Skin epidermis (tissue), 12 donors: ENCODE measurements around the gene HMCN1.
"Not testable (repeated sequence)": the region's sequence is repeated elsewhere in the genome, so short reads cannot be mapped to it uniquely, and the experiment has no call there.

Source experiments
- H3K27ac ChIP-seq, 21 experiments: fragments of 200-600 bp; sonication (generic) in 11 of 21; one replicate each; pipeline ENCODE4 v1.5.0; 2020; ENCODE audit warnings: mild to moderate bottlenecking in 3 of 21, inconsistent platforms in 2 of 21, moderate library complexity in 2 of 21
- H3K4me3 ChIP-seq, 7 experiments: fragments of 200-600 bp; sonication (generic) in 2 of 7; one replicate each; pipeline ENCODE4 v1.5.0; 2020; ENCODE audit warnings: inconsistent platforms in 2 of 7, mild to moderate bottlenecking in 2 of 7, moderate library complexity in 1 of 7

The HMCN1 gene

GRCh38 chr1:185792040-185792439 is 57.8 kb downstream of the HMCN1 start:
- Histone ChIP-seq H3K4me3 (no peak overlapping the region), H3K27ac (no peak overlapping the region)

- not testable (repeated sequence) for H3K4me3 ChIP-seq, H3K27ac ChIP-seq
These were observed 60.3 kb downstream of the HMCN1 start for GRCh38 chr1:185794495-185794894.

GRCh38 chr1:185795181-185795580 is 61.0 kb downstream of the HMCN1 start:
- Histone ChIP-seq H3K27ac (no peak overlapping the region), H3K4me3 (no peak overlapping the region)

- H3K4me3 ChIP-seq: no peak overlapping the region
- H3K27ac ChIP-seq: no peak overlapping the region
These were observed 64.3 kb downstream of the HMCN1 start for GRCh38 chr1:185798505-185798904.

GRCh38 chr1:185803241-185803640 is 69.0 kb downstream of the HMCN1 start:
- H3K4me3 ChIP-seq: no peak overlapping the region

GRCh38 chr1:185804206-185804605 is 70.0 kb downstream of the HMCN1 start:
- H3K27ac ChIP-seq: peak overlapping the region in 1 of 21 experiments; percentile 45
- no peak overlapping the region for H3K4me3 ChIP-seq

More at GRCh38 chr1:185803241-185803640, 69.0 kb downstream of the HMCN1 start:
- H3K27ac ChIP-seq: peak overlapping the region in 1 of 21 experiments; percentile 6

- no peak overlapping the region for H3K4me3 ChIP-seq
- no peak overlapping the region for H3K27ac ChIP-seq
These were observed 70.4 kb downstream of the HMCN1 start for GRCh38 chr1:185804608-185805007.

- Histone ChIP-seq H3K4me3 (no peak overlapping the region), H3K27ac (no peak overlapping the region)
These were observed 73.1 kb downstream of the HMCN1 start for GRCh38 chr1:185807275-185807674.

- Histone ChIP-seq H3K27ac (no peak overlapping the region), H3K4me3 (no peak overlapping the region)
These were observed 74.4 kb downstream of the HMCN1 start for GRCh38 chr1:185808631-185809030.

- peak overlapping the region in 4 of 21 experiments; percentile 22 to 59 (median 45) for H3K27ac ChIP-seq
These were observed 77.0 kb downstream of the HMCN1 start for GRCh38 chr1:185811073-185811709.

GRCh38 chr1:185812934-185813333 is 78.7 kb downstream of the HMCN1 start:
- H3K4me3 ChIP-seq: no peak overlapping the region

More at GRCh38 chr1:185811073-185811709, 77.0 kb downstream of the HMCN1 start:
- no peak overlapping the region for H3K4me3 ChIP-seq

GRCh38 chr1:185813401-185813979 is 79.3 kb downstream of the HMCN1 start:
- Histone ChIP-seq H3K4me3 (no peak overlapping the region), H3K27ac (no peak overlapping the region)

More at GRCh38 chr1:185812934-185813333, 78.7 kb downstream of the HMCN1 start:
- no peak overlapping the region for H3K27ac ChIP-seq

GRCh38 chr1:185816460-185816859 is 82.3 kb downstream of the HMCN1 start:
- H3K27ac ChIP-seq: peak overlapping the region in 7 of 21 experiments; percentile 9 to 62 (median 33)
- no peak overlapping the region for H3K4me3 ChIP-seq

GRCh38 chr1:185819798-185820197 is 85.6 kb downstream of the HMCN1 start:
- H3K4me3 ChIP-seq: no peak overlapping the region
- no peak overlapping the region for H3K27ac ChIP-seq

GRCh38 chr1:185821612-185822385 is 87.6 kb downstream of the HMCN1 start:
- no peak overlapping the region for H3K27ac ChIP-seq
- H3K4me3 ChIP-seq: no peak overlapping the region

- H3K27ac ChIP-seq: peak overlapping the region in 1 of 21 experiments; percentile 28
- H3K4me3 ChIP-seq: no peak overlapping the region
These were observed 89.3 kb downstream of the HMCN1 start for GRCh38 chr1:185823467-185823866.

- H3K27ac ChIP-seq: peak overlapping the region in 3 of 21 experiments; percentile 25 to 37 (median 28)
- H3K4me3 ChIP-seq: no peak overlapping the region
These were observed 89.9 kb downstream of the HMCN1 start for GRCh38 chr1:185824106-185824505.

GRCh38 chr1:185825556-185825955 is 91.4 kb downstream of the HMCN1 start:
- H3K4me3 ChIP-seq: no peak overlapping the region
- peak overlapping the region in 4 of 21 experiments; percentile 5 to 50 (median 36) for H3K27ac ChIP-seq

GRCh38 chr1:185834371-185834905 is 100.2 kb downstream of the HMCN1 start:
- no peak overlapping the region for H3K4me3 ChIP-seq

GRCh38 chr1:185835191-185835590 is 101.0 kb downstream of the HMCN1 start:
- Histone ChIP-seq H3K4me3 (no peak overlapping the region), H3K27ac (no peak overlapping the region)

More at GRCh38 chr1:185834371-185834905, 100.2 kb downstream of the HMCN1 start:
- H3K27ac ChIP-seq: no peak overlapping the region
